HG02571 (cell line): Measurements from ENCODE around the gene EAF1.
"Not testable (repeated sequence)": the region's sequence is repeated elsewhere in the genome, so short reads cannot be mapped to it uniquely, and the experiment has no call there.

Experiments used
- ATAC-seq: cut with Tn5 transposase; IDR thresholded peaks from one replicate; pipeline ENCODE4 v1.9.1; 2021; ENCODE audit warnings: mild to moderate bottlenecking, moderate library complexity; ENCODE audit not compliant: unreplicated experiment

The EAF1 gene

GRCh38 chr3:15477951-15478639 is 50.7 kb downstream of the EAF1 start:
- ATAC-seq = no peak

- ATAC-seq = no peak
These were observed 51.2 kb downstream of the EAF1 start for GRCh38 chr3:15478640-15478979.

DNA sequence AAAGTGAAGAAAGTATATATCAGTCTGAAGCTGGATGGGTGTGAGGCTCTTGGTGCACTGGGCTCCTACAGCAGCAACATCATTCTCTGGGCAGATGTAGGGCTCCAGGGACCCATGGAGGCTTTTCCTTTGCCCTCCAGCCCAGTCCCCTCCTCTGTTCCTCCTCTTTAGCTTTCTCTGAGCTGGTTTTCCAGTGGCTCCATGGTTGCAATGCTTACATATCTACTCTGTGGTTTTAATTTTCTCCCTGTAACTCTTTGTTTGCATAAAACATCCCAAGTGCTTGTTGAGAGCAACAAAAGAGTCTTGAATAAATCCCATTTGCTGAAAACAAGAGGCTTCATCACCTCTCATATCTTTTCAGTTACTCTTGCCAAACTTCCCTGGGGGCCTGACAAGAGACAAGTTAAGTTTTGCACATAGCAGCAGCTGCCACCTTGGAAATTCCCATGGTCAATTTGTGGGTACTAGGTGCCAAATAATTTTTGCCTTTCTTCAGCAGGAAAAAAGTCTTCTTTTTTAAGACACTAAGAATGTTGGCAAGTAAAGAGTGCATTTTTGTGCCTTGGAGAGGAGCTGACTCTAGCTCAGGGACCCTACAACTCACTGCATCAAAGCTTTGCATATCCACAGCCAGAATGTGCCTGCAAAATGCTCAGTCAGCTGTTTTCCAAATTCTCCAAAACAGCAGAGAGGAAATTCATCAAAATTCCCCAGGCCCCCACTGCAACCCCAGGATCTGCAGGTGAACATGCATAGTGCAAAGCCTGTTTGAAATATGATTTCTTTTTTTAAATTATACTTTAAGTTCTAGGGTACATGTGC is 52.2 kb downstream of the EAF1 start:
- ATAC-seq = no peak

DNA sequence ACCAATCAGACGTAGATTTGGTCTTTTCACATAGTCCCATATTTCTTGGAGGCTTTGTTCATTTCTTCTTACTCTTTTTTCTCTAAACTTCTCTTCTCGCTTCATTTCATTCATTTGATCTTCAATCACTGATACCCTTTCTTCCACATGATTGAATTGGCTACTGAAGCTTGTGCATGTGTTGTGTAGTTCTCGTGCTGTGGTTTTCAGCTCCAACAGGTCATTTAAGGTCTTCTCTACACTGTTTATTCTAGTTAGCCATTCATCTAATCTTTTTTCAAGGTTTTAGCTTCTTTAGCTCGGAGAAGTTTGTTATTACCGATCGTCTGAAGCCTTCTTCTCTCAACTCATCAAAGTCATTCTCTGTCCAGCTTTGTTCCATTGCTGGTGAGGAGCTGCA is 57.2 kb downstream of the EAF1 start:
- not testable (repeated sequence) for ATAC-seq

DNA sequence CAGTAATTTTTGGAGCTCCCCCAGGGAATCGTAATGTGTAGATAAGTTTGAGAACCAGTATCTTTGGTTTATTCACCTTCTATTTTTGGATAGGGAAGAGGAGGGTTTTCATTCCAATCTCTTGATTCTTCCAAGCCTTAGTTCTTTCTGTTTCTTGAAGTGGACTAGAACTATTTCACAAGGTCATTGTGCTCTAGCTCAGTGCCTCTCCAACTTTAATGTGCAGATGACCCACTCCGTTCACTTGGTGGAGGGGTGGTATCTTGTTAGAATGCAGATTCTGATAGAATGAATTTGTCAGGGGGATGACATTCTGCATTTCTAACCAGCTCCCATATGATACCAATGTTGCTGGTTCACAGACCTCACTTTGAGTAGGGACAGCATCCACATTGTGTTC is 58.6 kb downstream of the EAF1 start:
- ATAC-seq = no peak

DNA sequence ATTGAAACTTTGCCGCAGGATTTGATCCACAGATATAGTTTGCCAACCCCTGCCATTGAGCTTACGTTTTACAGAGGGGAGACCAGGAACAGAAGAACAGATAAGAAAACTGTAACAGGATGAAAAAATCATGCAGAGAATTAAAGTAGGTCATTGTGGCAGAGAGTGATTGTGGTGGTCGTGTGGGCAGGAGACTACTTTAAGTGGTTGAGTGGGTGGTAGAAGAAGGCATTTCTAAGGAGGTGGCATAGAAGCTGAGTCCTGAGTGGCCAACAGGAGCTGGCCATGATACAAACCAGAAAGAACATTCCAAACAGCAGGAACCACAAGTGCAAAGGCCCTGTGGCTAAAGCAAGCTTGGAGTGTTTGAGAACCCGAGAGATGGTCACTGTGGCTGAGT is 59.6 kb downstream of the EAF1 start:
- no peak for ATAC-seq

DNA sequence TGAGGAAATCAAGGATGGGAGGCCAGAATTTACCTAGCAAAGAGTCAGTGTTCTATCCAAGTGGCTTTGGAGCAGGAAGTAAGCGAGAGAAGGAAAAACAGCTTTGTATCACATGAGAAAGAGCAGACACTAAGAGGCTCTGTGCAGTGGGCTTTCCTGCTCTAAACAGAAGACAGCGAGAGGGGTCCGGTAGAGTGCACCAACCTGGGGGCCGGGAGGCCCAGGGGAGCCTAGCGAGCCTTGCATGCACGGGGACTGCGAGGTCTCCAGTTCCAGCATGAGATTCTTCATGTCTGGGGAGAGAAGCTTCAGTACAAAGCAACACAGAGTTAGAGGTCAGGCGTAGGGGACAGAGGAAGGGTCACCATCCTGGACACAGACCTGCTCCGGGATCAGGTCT is 60.6 kb downstream of the EAF1 start:
- ATAC-seq = no peak

DNA sequence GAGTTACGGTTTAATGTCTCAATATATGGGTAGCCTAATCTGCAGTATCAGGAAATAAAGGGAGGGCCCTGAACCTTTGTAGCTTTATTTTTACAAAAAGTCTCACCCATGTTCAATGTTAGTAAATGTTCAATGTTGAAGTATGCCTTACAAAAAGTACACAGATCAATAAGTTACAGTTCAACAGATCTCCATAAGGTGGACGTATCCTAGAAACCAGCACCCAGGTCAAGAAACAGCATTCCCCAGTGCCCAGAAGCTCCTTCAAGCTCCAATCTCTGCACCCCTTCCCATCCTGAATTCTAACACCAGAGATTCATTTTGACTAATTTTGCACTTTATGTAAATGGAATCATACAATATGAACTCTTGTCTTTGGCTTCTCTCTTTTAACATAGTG is 62.8 kb downstream of the EAF1 start:
- ATAC-seq = no peak

DNA sequence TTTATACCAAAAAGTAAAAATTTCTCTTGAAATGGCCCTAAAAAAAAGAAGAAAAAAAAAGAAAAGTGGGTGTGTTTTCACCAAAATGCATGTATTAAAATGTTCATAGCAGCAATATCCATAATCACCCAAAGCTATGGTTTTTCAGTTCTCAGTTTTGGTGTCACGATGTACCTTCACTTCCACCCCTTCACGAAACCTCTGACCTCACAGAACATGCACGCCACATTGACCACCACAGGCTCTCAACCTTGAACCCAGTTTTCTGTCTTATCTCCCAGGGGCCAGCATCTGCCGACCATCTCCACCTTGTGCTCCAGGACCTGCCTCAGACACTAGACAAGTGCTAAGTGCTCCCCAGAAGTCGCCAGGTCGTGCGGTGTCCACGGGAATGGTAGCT is 63.7 kb downstream of the EAF1 start:
- ATAC-seq = no peak
